Ishikawa (cell line): ENCODE measurements around the gene SNAP25.

Experiments
- CREB1 ChIP-seq: IDR thresholded peaks from 2 replicates; pipeline ENCODE4 v1.6.1; 2012; ENCODE audit warnings: low read depth
- EP300 ChIP-seq: IDR thresholded peaks from 2 replicates; pipeline ENCODE4 v1.6.1; 2012; ENCODE audit warnings: borderline replicate concordance
- NFIC ChIP-seq: IDR thresholded peaks from 2 replicates; pipeline ENCODE4 v1.6.1; 2012
- RAD21 ChIP-seq: IDR thresholded peaks from 2 replicates; pipeline ENCODE4 v1.6.1; 2012; ENCODE audit warnings: low read depth
- TCF12 ChIP-seq: IDR thresholded peaks from 2 replicates; pipeline ENCODE4 v1.6.1; 2012; ENCODE audit warnings: low read depth
- TEAD4 ChIP-seq: IDR thresholded peaks from 2 replicates; pipeline ENCODE4 v1.6.1; 2012
- ZBTB7A ChIP-seq: IDR thresholded peaks from 2 replicates; pipeline ENCODE4 v1.6.1; 2012; ENCODE audit warnings: low read depth
- TF ChIP-seq, protein P1 (sequence below): IDR thresholded peaks from 2 replicates; pipeline ENCODE4 v1.6.1; 2012; ENCODE audit warnings: low read depth, mild to moderate bottlenecking
- TF ChIP-seq, protein P2 (sequence below): IDR thresholded peaks from 2 replicates; pipeline ENCODE4 v1.6.1; 2012
- TF ChIP-seq, protein P3 (sequence below): IDR thresholded peaks from 2 replicates; pipeline ENCODE4 v1.6.1; 2012

DNA sequence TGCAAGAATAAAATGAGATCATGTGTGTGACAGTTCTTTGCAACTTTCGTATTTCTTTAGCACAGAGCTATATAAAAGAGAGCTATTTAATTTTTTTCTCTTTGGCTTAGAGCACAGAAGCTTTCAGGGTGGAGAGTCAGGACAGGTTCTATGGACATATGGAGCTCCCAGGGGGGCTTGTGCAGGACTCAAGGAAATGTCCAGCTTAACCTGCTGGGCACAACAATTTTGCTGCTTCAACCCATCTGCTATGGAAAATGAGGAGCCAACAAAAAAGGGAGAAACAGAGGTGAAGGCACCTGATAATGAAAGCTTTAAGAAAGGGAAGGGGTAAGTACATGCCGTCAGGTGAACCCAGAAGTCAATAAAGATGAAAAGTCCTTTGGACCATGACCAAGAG, 5.1 kb upstream of the SNAP25 start:
- TF ChIP-seq RAD21 (no peak), CREB1 (no peak), EP300 (no peak), TEAD4 (no peak), TCF12 (no peak), NFIC (no peak), ZBTB7A (no peak)
- TF ChIP-seq, protein P1, sequence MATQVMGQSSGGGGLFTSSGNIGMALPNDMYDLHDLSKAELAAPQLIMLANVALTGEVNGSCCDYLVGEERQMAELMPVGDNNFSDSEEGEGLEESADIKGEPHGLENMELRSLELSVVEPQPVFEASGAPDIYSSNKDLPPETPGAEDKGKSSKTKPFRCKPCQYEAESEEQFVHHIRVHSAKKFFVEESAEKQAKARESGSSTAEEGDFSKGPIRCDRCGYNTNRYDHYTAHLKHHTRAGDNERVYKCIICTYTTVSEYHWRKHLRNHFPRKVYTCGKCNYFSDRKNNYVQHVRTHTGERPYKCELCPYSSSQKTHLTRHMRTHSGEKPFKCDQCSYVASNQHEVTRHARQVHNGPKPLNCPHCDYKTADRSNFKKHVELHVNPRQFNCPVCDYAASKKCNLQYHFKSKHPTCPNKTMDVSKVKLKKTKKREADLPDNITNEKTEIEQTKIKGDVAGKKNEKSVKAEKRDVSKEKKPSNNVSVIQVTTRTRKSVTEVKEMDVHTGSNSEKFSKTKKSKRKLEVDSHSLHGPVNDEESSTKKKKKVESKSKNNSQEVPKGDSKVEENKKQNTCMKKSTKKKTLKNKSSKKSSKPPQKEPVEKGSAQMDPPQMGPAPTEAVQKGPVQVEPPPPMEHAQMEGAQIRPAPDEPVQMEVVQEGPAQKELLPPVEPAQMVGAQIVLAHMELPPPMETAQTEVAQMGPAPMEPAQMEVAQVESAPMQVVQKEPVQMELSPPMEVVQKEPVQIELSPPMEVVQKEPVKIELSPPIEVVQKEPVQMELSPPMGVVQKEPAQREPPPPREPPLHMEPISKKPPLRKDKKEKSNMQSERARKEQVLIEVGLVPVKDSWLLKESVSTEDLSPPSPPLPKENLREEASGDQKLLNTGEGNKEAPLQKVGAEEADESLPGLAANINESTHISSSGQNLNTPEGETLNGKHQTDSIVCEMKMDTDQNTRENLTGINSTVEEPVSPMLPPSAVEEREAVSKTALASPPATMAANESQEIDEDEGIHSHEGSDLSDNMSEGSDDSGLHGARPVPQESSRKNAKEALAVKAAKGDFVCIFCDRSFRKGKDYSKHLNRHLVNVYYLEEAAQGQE, result no peak
- TF ChIP-seq, protein P2, sequence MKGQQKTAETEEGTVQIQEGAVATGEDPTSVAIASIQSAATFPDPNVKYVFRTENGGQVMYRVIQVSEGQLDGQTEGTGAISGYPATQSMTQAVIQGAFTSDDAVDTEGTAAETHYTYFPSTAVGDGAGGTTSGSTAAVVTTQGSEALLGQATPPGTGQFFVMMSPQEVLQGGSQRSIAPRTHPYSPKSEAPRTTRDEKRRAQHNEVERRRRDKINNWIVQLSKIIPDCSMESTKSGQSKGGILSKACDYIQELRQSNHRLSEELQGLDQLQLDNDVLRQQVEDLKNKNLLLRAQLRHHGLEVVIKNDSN, result no peak
- TF ChIP-seq, protein P3, sequence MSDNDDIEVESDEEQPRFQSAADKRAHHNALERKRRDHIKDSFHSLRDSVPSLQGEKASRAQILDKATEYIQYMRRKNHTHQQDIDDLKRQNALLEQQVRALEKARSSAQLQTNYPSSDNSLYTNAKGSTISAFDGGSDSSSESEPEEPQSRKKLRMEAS, result no peak
